Osteoblast (primary cell): ENCODE data around the gene DCAF11. TPM values are rescaled to one million over a fixed set of nuclear protein-coding genes. Genes with fewer than 3 reads are reported as not detected.

Experiments
- DNase-seq: peaks from one replicate; pipeline ENCODE4 v3.0.0; 2011; ENCODE audit warnings: low spot score, mixed read lengths; ENCODE audit not compliant: insufficient read length; ENCODE audit errors: missing footprints
- H2AFZ ChIP-seq: 2 replicates; pipeline ENCODE4 v1.6.0; 2011; ENCODE audit warnings: mild to moderate bottlenecking, low read length
- H3K27ac ChIP-seq: 2 replicates; pipeline ENCODE4 v1.5.1; 2011; ENCODE audit warnings: mild to moderate bottlenecking, low read depth, low read length, moderate library complexity
- H3K27me3 ChIP-seq: 2 replicates; pipeline ENCODE4 v1.6.0; 2012; ENCODE audit warnings: mild to moderate bottlenecking, control low read depth, inconsistent platforms, low read length, moderate library complexity; ENCODE audit not compliant: insufficient read depth
- H3K36me3 ChIP-seq: 2 replicates; pipeline ENCODE4 v1.5.1; 2011; ENCODE audit warnings: mild to moderate bottlenecking, low read length, control low read depth, moderate library complexity; ENCODE audit not compliant: insufficient read depth
- H3K4me1 ChIP-seq: 2 replicates; pipeline ENCODE4 v1.5.1; 2011; ENCODE audit warnings: mild to moderate bottlenecking, low read length, control low read depth, moderate library complexity; ENCODE audit not compliant: insufficient read depth
- H3K4me2 ChIP-seq: 2 replicates; pipeline ENCODE4 v1.6.0; 2011; ENCODE audit warnings: mild to moderate bottlenecking, low read length; ENCODE audit not compliant: insufficient read depth
- H3K4me3 ChIP-seq: fragments of 200-600 bp; sonication (generic); 3 replicates; pipeline ENCODE4 v1.5.1; 2012; ENCODE audit warnings: mild to moderate bottlenecking, low read length, inconsistent platforms; ENCODE audit not compliant: insufficient read depth
- H3K79me2 ChIP-seq: 2 replicates; pipeline ENCODE4 v1.6.0; 2012; ENCODE audit warnings: mild to moderate bottlenecking, low read length, control low read depth, inconsistent platforms; ENCODE audit not compliant: insufficient read depth
- H3K9me3 ChIP-seq: 2 replicates; pipeline ENCODE4 v1.5.1; 2011; ENCODE audit warnings: low read depth, low read length, control low read depth
- H4K20me1 ChIP-seq: 2 replicates; pipeline ENCODE4 v1.6.0; 2012; ENCODE audit warnings: mild to moderate bottlenecking, low read length, control low read depth; ENCODE audit not compliant: insufficient read depth
- CTCF ChIP-seq: IDR thresholded peaks from 2 replicates; pipeline ENCODE4 v1.5.1; 2011; ENCODE audit warnings: mild to moderate bottlenecking, low read depth, low read length, moderate library complexity; ENCODE audit errors: extremely low read depth
- small RNA-seq: library from RNA; depleted of rRNA; stranded (forward); fragments of <200 nt; gene quantifications from one replicate; pipeline ENCODE3, GENCODE V24; 2012
- total RNA-seq: library from RNA; depleted of rRNA; stranded (reverse); fragments of >200 nt; gene quantifications from 2 replicates; pipeline ENCODE4 v1.2.3, GENCODE V29; 2012

DCAF11 gene
- total RNA-seq, 1 donor = 84.7 TPM

GRCh38 chr14:24171422-24172260, 57.1 kb downstream of the DCAF11 start, which contains the start of gene REC8:
REC8 (plus strand) TSS chr14:24172080; CDS start chr14:24172553, 473 bp downstream.
- H3K27ac ChIP-seq = no peak within 1 kb of the TSS
- TF ChIP-seq CTCF = no peak
- no peak within 1 kb of the TSS for H3K4me2 ChIP-seq
- no peaks in the 10 kb centered on the region for H3K27me3 ChIP-seq
- no peak within 1 kb of the TSS for H3K4me3 ChIP-seq
- H3K4me1 ChIP-seq = no peaks in the 10 kb centered on the region
- no peaks in the 10 kb centered on the region for H3K79me2 ChIP-seq
- H3K9me3 ChIP-seq = no peaks in the 10 kb centered on the region
- no peak for DNase-seq
- peaks cover 25% of the 10 kb centered on the region for H3K36me3 ChIP-seq
- no peaks in the 10 kb centered on the region for H4K20me1 ChIP-seq
- H2AFZ ChIP-seq = no peak within 1 kb of the TSS

DNA sequence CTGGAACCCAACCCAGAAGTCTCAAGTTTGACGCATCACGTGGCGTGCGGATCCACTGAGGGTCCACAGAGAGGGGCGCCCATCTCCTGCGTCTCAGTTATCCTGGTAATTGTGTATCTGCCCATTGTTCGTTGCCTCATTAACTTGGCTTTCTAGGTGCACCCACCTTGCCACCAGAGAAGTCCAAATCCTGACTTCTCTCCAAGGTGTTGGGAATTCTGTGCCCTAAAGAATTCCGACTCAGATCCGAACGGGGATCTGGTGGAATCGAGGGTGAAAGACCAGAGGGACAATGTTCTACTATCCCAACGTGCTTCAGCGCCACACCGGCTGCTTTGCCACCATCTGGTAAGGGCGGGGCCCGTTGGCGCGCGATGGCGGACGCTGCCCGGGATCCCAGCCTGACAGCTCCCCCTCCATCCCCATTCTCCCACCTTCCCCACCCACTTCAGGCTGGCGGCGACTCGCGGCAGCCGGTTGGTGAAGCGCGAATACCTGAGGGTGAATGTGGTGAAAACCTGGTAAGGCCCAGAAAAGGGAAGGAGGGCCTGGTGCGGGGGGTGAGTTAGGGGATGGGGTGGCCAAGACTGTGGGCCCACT, 57.8 kb downstream of the DCAF11 start:
- H3K36me3 ChIP-seq = peaks cover 27% of the 10 kb centered on the region
- no peak overlapping the region for H2AFZ ChIP-seq
- H3K27ac ChIP-seq = no peak overlapping the region
- H3K4me3 ChIP-seq = no peak overlapping the region
- TF ChIP-seq CTCF = no peak
- no peaks in the 10 kb centered on the region for H4K20me1 ChIP-seq
- no peak for DNase-seq
- no peaks in the 10 kb centered on the region for H3K4me1 ChIP-seq
- no peak overlapping the region for H3K4me2 ChIP-seq
- no peaks in the 10 kb centered on the region for H3K79me2 ChIP-seq
- no peaks in the 10 kb centered on the region for H3K27me3 ChIP-seq
- no peaks in the 10 kb centered on the region for H3K9me3 ChIP-seq

- no peak for TF ChIP-seq CTCF
- no peak overlapping the region for H3K27ac ChIP-seq
- no peak overlapping the region for H3K4me3 ChIP-seq
- H4K20me1 ChIP-seq = no peaks in the 10 kb centered on the region
- no peaks in the 10 kb centered on the region for H3K9me3 ChIP-seq
- no peak overlapping the region for H2AFZ ChIP-seq
- H3K79me2 ChIP-seq = no peaks in the 10 kb centered on the region
- no peaks in the 10 kb centered on the region for H3K27me3 ChIP-seq
- no peak overlapping the region for H3K4me2 ChIP-seq
- no peak for DNase-seq
- H3K4me1 ChIP-seq = no peaks in the 10 kb centered on the region
- H3K36me3 ChIP-seq = peaks cover 23% of the 10 kb centered on the region
Measured at GRCh38 chr14:24172871-24173281, 58.3 kb downstream of the DCAF11 start.

Small RNAs within 50 kb of the gene (small RNA-seq; reads per million reads assigned to genes)
- not detected for gene IRF9
- not detected for gene RNA5SP383

Other genes starting within 250 kb of the DCAF11 start
- gene DHRS4, start 161.0 kb upstream of the DCAF11 start, total RNA-seq = 31.5 and 36.5 TPM in 2 replicates
- 9.0 and 9.7 TPM in 2 replicates for gene DHRS4L2, start 125.8 kb upstream of the DCAF11 start, total RNA-seq
- not detected in 2 replicates for gene CARMIL3, start 62.8 kb upstream of the DCAF11 start, total RNA-seq
- gene CPNE6, start 43.2 kb upstream of the DCAF11 start, total RNA-seq = not detected in 2 replicates
- gene PCK2, start 20.5 kb upstream of the DCAF11 start, total RNA-seq = 26.2 and 35.1 TPM in 2 replicates
- gene NRL, start 172 bp downstream of the DCAF11 start, total RNA-seq = 1.5 and 1.8 TPM in 2 replicates
- gene FITM1, start 15.9 kb downstream of the DCAF11 start, total RNA-seq = 0.29 and 0.72 TPM in 2 replicates
- gene PSME1, start 21.4 kb downstream of the DCAF11 start, total RNA-seq = 95.5 and 111 TPM in 2 replicates
- 6.9 and 9.1 TPM in 2 replicates for gene EMC9, start 26.8 kb downstream of the DCAF11 start, total RNA-seq
- gene PSME2, start 31.8 kb downstream of the DCAF11 start, total RNA-seq = 47.7 and 55.7 TPM in 2 replicates
- 43.9 and 49.6 TPM in 2 replicates for gene RNF31, start 32.7 kb downstream of the DCAF11 start, total RNA-seq
- 102 and 117 TPM in 2 replicates for gene IRF9, start 46.5 kb downstream of the DCAF11 start, total RNA-seq
- gene REC8, start 57.3 kb downstream of the DCAF11 start, total RNA-seq = 3.3 and 3.5 TPM in 2 replicates
- 38.9 and 47.0 TPM in 2 replicates for gene IPO4, start 74.0 kb downstream of the DCAF11 start, total RNA-seq
- gene TM9SF1, start 80.7 kb downstream of the DCAF11 start, total RNA-seq = 78.2 and 84.3 TPM in 2 replicates
- gene TSSK4, start 90.9 kb downstream of the DCAF11 start, total RNA-seq = 0.36 TPM in 1 of 2 replicates, not detected in the other
- 19.2 TPM in 2 replicates for gene CHMP4A, start 98.7 kb downstream of the DCAF11 start, total RNA-seq
- gene MDP1, start 101.3 kb downstream of the DCAF11 start, total RNA-seq = 14.1 and 14.8 TPM in 2 replicates
- gene NEDD8, start 117.6 kb downstream of the DCAF11 start, total RNA-seq = 56.3 and 69.1 TPM in 2 replicates
- 70.7 and 86.5 TPM in 2 replicates for gene GMPR2, start 118.2 kb downstream of the DCAF11 start, total RNA-seq
- gene TINF2, start 127.8 kb downstream of the DCAF11 start, total RNA-seq = 62.6 and 63.4 TPM in 2 replicates
- 0.36 and 1.2 TPM in 2 replicates for gene TGM1, start 148.4 kb downstream of the DCAF11 start, total RNA-seq
- gene RABGGTA, start 156.8 kb downstream of the DCAF11 start, total RNA-seq = 28.9 and 34.0 TPM in 2 replicates
- gene DHRS1, start 185.0 kb downstream of the DCAF11 start, total RNA-seq = 9.8 and 13.6 TPM in 2 replicates
- 17.4 and 21.0 TPM in 2 replicates for gene NOP9, start 185.1 kb downstream of the DCAF11 start, total RNA-seq
- gene CIDEB, start 193.2 kb downstream of the DCAF11 start, total RNA-seq = 0.36 and 0.59 TPM in 2 replicates
- 4.7 and 5.1 TPM in 2 replicates for gene LTB4R2, start 195.4 kb downstream of the DCAF11 start, total RNA-seq
- 1.2 and 1.8 TPM in 2 replicates for gene LTB4R, start 196.7 kb downstream of the DCAF11 start, total RNA-seq
- 17.7 and 18.8 TPM in 2 replicates for gene ADCY4, start 220.3 kb downstream of the DCAF11 start, total RNA-seq
- gene RIPK3, start 225.2 kb downstream of the DCAF11 start, total RNA-seq = 9.1 and 11.9 TPM in 2 replicates